GM23338 (cell line): Measurements from ENCODE around the gene IFNLR1.

Source experiments
- POLR2AphosphoS5 ChIP-seq: IDR thresholded peaks from 2 replicates; pipeline ENCODE4 v1.6.1; 2016; ENCODE audit warnings: antibody characterized with exemption, low read depth
- TF ChIP-seq, protein P1 (sequence below), 2 experiments: fragments of 200-600 bp in 1 of 2; sonication (generic) in 1 of 2; conservative IDR thresholded peaks; 2 replicates each; pipeline versions ENCODE4 v1.5.1 to v1.6.1; 2016 to 2017; ENCODE audit warnings: antibody characterized with exemption in 2 of 2, low read depth in 2 of 2, mild to moderate bottlenecking in 2 of 2, moderate library complexity in 1 of 2
- TF ChIP-seq, protein P2 (sequence below): IDR thresholded peaks from one replicate; pipeline ENCODE4 v1.6.1; 2018; ENCODE audit warnings: antibody characterized with exemption; ENCODE audit not compliant: unreplicated experiment

DNA sequence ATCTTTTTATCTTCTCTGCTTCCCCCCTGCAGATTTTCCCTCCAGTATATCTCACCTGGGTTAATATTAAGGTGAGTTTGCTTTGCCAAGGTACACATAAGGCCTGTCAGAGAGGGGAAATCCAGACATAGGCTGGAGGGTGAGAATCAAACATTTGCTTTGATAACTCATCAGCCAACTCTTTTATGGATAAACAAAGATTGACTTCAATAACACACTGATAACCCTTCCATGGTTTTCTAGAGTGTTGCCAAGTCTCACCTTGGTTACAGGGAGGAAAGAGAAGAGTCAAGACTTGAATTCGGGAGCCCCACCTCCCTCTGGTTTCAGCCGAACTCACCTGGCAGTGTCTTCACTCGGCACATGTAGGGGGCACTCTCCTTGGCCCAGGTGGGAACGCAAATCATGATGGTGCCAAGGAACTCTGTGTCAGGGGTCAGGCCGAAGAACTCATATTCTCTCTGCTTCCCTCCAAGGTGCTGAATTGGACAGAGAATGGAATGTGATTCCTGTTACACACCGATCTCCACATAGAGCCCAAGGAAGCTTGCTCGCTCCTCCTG lies 59.2 kb downstream of the IFNLR1 start:
- TF ChIP-seq, protein P1, sequence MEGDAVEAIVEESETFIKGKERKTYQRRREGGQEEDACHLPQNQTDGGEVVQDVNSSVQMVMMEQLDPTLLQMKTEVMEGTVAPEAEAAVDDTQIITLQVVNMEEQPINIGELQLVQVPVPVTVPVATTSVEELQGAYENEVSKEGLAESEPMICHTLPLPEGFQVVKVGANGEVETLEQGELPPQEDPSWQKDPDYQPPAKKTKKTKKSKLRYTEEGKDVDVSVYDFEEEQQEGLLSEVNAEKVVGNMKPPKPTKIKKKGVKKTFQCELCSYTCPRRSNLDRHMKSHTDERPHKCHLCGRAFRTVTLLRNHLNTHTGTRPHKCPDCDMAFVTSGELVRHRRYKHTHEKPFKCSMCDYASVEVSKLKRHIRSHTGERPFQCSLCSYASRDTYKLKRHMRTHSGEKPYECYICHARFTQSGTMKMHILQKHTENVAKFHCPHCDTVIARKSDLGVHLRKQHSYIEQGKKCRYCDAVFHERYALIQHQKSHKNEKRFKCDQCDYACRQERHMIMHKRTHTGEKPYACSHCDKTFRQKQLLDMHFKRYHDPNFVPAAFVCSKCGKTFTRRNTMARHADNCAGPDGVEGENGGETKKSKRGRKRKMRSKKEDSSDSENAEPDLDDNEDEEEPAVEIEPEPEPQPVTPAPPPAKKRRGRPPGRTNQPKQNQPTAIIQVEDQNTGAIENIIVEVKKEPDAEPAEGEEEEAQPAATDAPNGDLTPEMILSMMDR (conservative IDR thresholded peaks at IDR 0.05; ENCODE audit: low read depth in 2 of 2): 0 out of 4 replicates have a peak, but pooled peaks have one; percentile 10 to 20
- TF ChIP-seq POLR2AphosphoS5: no peak
- TF ChIP-seq, protein P2, sequence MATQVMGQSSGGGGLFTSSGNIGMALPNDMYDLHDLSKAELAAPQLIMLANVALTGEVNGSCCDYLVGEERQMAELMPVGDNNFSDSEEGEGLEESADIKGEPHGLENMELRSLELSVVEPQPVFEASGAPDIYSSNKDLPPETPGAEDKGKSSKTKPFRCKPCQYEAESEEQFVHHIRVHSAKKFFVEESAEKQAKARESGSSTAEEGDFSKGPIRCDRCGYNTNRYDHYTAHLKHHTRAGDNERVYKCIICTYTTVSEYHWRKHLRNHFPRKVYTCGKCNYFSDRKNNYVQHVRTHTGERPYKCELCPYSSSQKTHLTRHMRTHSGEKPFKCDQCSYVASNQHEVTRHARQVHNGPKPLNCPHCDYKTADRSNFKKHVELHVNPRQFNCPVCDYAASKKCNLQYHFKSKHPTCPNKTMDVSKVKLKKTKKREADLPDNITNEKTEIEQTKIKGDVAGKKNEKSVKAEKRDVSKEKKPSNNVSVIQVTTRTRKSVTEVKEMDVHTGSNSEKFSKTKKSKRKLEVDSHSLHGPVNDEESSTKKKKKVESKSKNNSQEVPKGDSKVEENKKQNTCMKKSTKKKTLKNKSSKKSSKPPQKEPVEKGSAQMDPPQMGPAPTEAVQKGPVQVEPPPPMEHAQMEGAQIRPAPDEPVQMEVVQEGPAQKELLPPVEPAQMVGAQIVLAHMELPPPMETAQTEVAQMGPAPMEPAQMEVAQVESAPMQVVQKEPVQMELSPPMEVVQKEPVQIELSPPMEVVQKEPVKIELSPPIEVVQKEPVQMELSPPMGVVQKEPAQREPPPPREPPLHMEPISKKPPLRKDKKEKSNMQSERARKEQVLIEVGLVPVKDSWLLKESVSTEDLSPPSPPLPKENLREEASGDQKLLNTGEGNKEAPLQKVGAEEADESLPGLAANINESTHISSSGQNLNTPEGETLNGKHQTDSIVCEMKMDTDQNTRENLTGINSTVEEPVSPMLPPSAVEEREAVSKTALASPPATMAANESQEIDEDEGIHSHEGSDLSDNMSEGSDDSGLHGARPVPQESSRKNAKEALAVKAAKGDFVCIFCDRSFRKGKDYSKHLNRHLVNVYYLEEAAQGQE: peak; percentile 18
